ENCODE data around the gene PRTG.

GRCh38 chr15:55743729-55744655 is 1.0 kb upstream of the PRTG start:
- TF ChIP-seq CTCF (IDR thresholded peaks at IDR 0.05; ENCODE audit: low read depth, low read length) (no peak), EZH2phosphoT487 (IDR thresholded peaks at IDR 0.05; ENCODE audit: low read depth) (no peak)

All from OCI-LY3 (cell line).